ENCODE measurements around the gene PITPNC1.

Gene PITPNC1

DNA sequence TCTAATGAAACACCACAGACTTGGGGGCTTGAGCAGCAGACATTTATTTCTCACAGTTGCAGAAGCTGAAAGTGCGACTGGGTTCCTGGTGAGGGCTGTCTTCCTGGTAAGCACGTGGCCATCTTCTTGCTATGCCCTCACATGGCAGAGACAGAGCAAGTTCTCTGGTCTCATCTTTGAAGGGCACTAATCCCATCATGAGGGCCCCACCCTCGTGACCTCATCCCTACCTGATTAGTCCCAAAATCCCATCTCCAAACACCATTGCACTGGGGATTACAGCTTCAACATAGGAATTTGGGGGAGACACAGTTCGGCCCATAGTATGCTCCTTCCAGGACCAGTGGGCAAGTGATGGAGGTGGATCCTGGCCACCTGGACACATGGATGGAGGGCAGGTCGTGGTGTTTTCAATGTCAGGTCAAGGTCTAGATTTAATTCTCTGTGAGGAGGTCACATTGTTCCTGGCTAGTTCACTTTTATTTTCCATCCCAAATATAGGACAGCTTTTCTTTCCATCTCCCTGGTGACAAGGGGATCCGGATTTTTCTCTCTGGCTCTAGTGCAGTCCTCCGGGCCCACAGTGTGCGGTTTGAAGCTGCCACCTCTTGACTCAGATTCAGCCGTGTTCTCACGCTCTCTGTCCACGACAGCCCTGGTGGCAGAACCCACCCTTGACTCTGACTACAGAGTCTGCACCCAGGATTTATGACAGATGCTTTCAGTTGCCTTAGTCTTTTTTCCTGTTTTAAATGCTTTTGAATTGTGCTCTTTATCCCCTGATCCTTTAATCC is 180.2 kb downstream of the PITPNC1 start:
- CTCF ChIA-PET = interaction anchor here (0.8 to 0.9 kb wide), 2 partner anchors 10 to 11 kb away, joined by 3 read pairs; no protein-coding TSS in a partner anchor
- TF ChIP-seq, protein P1, sequence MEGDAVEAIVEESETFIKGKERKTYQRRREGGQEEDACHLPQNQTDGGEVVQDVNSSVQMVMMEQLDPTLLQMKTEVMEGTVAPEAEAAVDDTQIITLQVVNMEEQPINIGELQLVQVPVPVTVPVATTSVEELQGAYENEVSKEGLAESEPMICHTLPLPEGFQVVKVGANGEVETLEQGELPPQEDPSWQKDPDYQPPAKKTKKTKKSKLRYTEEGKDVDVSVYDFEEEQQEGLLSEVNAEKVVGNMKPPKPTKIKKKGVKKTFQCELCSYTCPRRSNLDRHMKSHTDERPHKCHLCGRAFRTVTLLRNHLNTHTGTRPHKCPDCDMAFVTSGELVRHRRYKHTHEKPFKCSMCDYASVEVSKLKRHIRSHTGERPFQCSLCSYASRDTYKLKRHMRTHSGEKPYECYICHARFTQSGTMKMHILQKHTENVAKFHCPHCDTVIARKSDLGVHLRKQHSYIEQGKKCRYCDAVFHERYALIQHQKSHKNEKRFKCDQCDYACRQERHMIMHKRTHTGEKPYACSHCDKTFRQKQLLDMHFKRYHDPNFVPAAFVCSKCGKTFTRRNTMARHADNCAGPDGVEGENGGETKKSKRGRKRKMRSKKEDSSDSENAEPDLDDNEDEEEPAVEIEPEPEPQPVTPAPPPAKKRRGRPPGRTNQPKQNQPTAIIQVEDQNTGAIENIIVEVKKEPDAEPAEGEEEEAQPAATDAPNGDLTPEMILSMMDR (IDR thresholded peaks at IDR 0.05; ENCODE audit: insufficient read depth, low read length, missing control alignments) = no peak
- DNase-seq (ENCODE audit: low read depth, low spot score) = no peak
- POLR2A ChIA-PET = no interaction called here
- no peak overlapping the region for H3K4me3 ChIP-seq (ENCODE audit: low read depth, low read length)

DNA sequence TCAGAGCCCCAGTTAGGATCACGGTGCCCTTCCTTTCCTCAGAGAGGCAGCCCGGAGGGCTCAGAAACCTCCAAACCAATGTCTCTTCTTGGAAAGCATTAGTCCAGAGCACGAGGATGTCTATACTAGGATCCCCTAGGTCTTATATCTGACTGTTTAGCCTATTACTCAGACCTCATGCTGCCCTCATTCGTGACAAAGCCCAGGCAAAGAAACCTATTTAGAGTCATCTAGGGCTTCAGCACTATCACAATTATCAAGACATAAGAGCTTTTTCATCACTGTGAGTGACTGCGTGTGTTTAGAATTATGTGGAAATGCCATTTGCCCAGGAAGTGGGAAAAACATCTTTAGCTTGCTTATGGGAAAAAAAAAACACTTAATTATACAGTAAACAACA is 180.8 kb downstream of the PITPNC1 start:
- ChIA-PET CTCF (interaction anchor here (0.8 to 1.0 kb wide), 2 partner anchors 13 to 180 kb away, joined by 3 read pairs; no protein-coding TSS in a partner anchor), POLR2A (no interaction called here)
- TF ChIP-seq, protein P1 (IDR thresholded peaks at IDR 0.05; ENCODE audit: insufficient read depth, low read length, missing control alignments) = no peak
- no peak overlapping the region for H3K4me3 ChIP-seq (ENCODE audit: low read depth, low read length)
- peak; percentile 33 for DNase-seq (ENCODE audit: low read depth, low spot score)

DNA sequence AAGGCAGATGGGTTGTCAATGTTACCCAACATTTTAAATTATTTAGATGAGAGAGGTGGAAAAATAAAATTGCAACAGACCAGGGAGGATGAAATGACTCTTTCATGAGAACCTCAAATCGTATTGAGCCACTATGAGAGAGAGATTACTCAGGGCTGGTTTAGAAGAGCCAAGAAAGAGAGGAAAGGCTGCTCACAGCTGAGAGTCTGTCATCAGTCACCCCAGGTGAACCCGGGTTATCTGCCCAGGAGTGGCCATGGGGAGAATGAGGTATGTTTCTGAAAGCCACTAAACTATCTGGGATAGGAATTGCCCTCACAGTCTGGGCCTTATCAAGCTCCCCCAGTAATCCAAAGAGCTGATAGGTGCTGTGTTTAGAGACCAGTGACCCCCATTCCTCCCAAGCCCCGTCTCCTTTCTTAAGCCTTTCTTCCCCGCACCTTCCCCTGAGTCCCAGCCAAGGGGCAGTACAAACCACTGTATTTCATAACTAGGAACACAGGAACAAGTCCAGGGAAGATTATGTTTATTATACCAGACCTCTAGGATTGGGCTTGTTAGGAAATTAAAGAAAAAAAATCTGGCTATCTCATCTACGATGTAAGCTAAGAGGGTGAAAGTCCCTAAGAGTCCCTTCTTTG is 181.8 kb downstream of the PITPNC1 start:
- H3K4me3 ChIP-seq (ENCODE audit: low read depth, low read length) = no peak overlapping the region
- no peak for DNase-seq (ENCODE audit: low read depth, low spot score)
- ChIA-PET CTCF (interaction anchor here (0.8 to 1.0 kb wide), 2 partner anchors 14 to 181 kb away, joined by 3 read pairs; no protein-coding TSS in a partner anchor), POLR2A (no interaction called here)
- TF ChIP-seq, protein P1 (IDR thresholded peaks at IDR 0.05; ENCODE audit: insufficient read depth, low read length, missing control alignments) = no peak

DNA sequence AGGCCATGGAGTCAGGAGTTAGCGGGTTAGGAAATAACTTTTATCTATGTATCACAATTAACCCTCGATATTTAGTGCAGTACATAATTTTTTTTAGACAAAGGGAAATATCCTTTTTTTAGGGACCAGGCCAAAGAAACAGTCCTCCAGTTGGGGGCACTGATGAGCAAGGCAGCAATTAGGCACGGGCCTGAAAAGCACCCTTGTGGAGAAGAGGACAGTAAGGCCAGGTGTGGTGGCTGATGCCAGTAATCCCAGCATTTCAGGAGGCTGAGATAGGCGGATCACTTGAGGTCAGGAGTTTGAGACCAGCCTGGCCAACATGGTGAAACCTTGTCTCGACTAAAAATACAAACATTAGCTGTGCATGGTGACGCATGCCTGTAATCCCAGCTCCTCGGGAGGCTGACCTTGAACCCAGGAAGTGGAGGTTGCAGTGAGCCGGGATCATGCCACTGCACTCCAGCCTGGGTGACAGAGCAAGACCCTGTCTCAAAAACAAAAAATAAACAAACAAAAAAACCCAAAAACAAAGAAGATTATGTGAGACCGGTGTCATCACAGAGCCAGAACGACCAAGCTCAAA is 182.4 kb downstream of the PITPNC1 start:
- ChIA-PET CTCF (no interaction called here), POLR2A (interaction anchor here (0.7 kb wide), 1 partner anchor 14 kb away, joined by 3 read pairs; no protein-coding TSS in a partner anchor)
- TF ChIP-seq, protein P1 (IDR thresholded peaks at IDR 0.05; ENCODE audit: insufficient read depth, low read length, missing control alignments) = no peak
- DNase-seq (ENCODE audit: low read depth, low spot score) = no peak
- H3K4me3 ChIP-seq (ENCODE audit: low read depth, low read length) = no peak overlapping the region

DNA sequence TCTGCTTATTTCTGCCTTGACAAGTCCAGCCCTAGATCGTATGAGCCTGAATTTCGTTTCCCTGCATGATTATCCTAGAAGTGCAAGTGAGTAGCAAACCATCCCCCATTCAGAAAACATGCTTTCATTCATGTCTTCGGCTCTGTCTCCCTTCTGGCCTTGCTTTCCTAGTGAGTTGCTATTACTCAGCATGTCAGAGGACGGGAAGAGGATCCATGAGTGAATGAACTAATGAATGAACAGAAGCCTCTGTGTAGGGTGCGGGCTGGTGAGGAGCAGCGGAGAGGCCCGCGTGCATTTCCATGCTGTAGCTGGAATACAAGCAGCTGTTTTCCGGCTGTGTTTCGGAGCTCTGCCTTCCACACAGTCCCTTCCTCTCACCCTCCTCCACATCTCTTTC is 184.9 kb downstream of the PITPNC1 start:
- DNase-seq (ENCODE audit: low read depth, low spot score) = no peak
- H3K4me3 ChIP-seq (ENCODE audit: low read depth, low read length) = no peak overlapping the region
- TF ChIP-seq, protein P1 (IDR thresholded peaks at IDR 0.05; ENCODE audit: insufficient read depth, low read length, missing control alignments) = no peak
- ChIA-PET POLR2A (no interaction called here), CTCF (interaction anchor here (2.0 kb wide), 1 partner anchor 184 kb away, joined by 6 read pairs; no protein-coding TSS in a partner anchor)
